Measurements from ENCODE around the gene SRRM2.

DNA sequence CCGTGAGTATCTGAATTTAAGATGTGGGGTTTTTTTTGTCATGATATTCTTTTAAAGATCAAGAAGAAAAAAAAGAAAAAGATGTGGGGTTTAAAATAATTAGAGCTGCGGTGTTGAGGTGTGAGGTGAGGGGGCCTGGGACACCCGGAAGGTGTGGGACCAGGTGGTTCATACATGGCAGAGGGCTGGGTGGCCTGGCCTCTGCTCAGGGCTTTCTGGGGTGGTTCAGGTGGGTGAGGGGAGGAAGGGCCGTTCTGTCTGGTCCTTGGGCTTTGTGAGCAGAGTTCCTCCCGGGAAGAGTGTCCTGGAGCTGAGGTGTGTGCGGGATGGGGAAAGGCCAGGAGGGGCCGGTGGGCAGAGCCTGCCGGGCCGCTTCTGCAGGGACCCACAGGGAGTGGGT, 37.4 kb upstream of the SRRM2 start:
- TF ChIP-seq, protein P1, sequence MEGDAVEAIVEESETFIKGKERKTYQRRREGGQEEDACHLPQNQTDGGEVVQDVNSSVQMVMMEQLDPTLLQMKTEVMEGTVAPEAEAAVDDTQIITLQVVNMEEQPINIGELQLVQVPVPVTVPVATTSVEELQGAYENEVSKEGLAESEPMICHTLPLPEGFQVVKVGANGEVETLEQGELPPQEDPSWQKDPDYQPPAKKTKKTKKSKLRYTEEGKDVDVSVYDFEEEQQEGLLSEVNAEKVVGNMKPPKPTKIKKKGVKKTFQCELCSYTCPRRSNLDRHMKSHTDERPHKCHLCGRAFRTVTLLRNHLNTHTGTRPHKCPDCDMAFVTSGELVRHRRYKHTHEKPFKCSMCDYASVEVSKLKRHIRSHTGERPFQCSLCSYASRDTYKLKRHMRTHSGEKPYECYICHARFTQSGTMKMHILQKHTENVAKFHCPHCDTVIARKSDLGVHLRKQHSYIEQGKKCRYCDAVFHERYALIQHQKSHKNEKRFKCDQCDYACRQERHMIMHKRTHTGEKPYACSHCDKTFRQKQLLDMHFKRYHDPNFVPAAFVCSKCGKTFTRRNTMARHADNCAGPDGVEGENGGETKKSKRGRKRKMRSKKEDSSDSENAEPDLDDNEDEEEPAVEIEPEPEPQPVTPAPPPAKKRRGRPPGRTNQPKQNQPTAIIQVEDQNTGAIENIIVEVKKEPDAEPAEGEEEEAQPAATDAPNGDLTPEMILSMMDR (IDR thresholded peaks at IDR 0.05), result no peak
- TF ChIP-seq POLR2AphosphoS5 (IDR thresholded peaks at IDR 0.05) (no peak), POLR2A (IDR thresholded peaks at IDR 0.05) (no peak), EP300 (IDR thresholded peaks at IDR 0.05) (no peak)

Data from stomach (tissue), 4 donors.